GM12878 (cell line): Measurements from ENCODE around the gene OR1I1. TPM values are rescaled to one million over a fixed set of nuclear protein-coding genes. Genes with fewer than 3 reads are reported as not detected.

ENCODE experiments used
- ATAC-seq: fragments of 200-7000 bp; cut with Tn5 transposase; 3 replicates; pipeline ENCODE4 v1.9.1; 2020; ENCODE audit warnings: mild to moderate bottlenecking, moderate library complexity
- BruUV-seq: library from RNA; stranded (reverse); fragments of 400-500 nt; replicated peaks from 2 replicates; lab custom pipeline; 2021; lab: Mats Ljungman, UMichigan
- CTCF ChIA-PET: fragments of 300-600 bp; sonication (Branson Sonifier 250); formaldehyde crosslinking; extraction: SDS; loops from one replicate; lab custom pipeline; 2021; ENCODE audit warnings: inconsistent platforms; lab: Yijun Ruan, JAX
- POLR2A ChIA-PET: fragments of 350-600 bp; formaldehyde crosslinking; extraction: SDS; loops from one replicate; lab custom pipeline; 2021; ENCODE audit warnings: inconsistent platforms; lab: Charles Lee
- RAD21 ChIA-PET: fragments of 300-600 bp; sonication (Branson Sonifier 250); formaldehyde crosslinking; loops from one replicate; lab custom pipeline; 2023; ENCODE audit warnings: antibody characterized with exemption; ENCODE audit not compliant: unreplicated experiment; lab: Charles Lee
- SMC1A ChIA-PET: fragments of 300-600 bp; sonication (Branson Sonifier 250); formaldehyde crosslinking; loops from one replicate; lab custom pipeline; 2023; ENCODE audit not compliant: unreplicated experiment, uncharacterized antibody; lab: Charles Lee
- DNase-seq: peaks from one replicate; pipeline ENCODE4 v3.0.0-alpha.2; 2011; ENCODE audit warnings: low read depth, low spot score
- FAIRE-seq: peaks from 3 replicates; lab custom pipeline; 2011; peaks lifted over from hg19 to GRCh38; lab: Jason Lieb, UNC
- H2AFZ ChIP-seq: 2 replicates; pipeline ENCODE4 v1.6.0; 2011; ENCODE audit warnings: low read depth, low read length, control low read depth; ENCODE audit not compliant: control insufficient read depth
- H3K27ac ChIP-seq: 2 replicates; pipeline ENCODE4 v1.5.1; 2011; ENCODE audit warnings: control low read depth; ENCODE audit not compliant: control insufficient read depth, insufficient read depth
- H3K27me3 ChIP-seq, 2 experiments: replicated peaks in 1 of 2; 2 replicates each; pipeline versions ENCODE4 v1.6.0 to v1.6.1; 2011; ENCODE audit warnings: low read length in 1 of 2; ENCODE audit not compliant: control insufficient read depth in 2 of 2, insufficient read depth in 2 of 2
- H3K36me3 ChIP-seq, 2 experiments: 2 replicates each; pipeline ENCODE4 v1.5.1; 2011; ENCODE audit warnings: low read length in 1 of 2; ENCODE audit not compliant: control insufficient read depth in 2 of 2, insufficient read depth in 2 of 2
- H3K4me1 ChIP-seq: 2 replicates; pipeline ENCODE4 v1.6.1; 2011; ENCODE audit warnings: mild to moderate bottlenecking, low read length, moderate library complexity, mixed read lengths; ENCODE audit not compliant: control insufficient read depth, insufficient read depth
- H3K4me2 ChIP-seq: 2 replicates; pipeline ENCODE4 v1.6.0; 2011; ENCODE audit warnings: control low read depth; ENCODE audit not compliant: control insufficient read depth, insufficient read depth
- H3K4me3 ChIP-seq: fragments of 200-600 bp; sonication (generic); 2 replicates; pipeline ENCODE4 v1.5.1; 2016
- H3K79me2 ChIP-seq: 2 replicates; pipeline ENCODE4 v1.6.0; 2011; ENCODE audit warnings: low read length; ENCODE audit not compliant: control insufficient read depth, insufficient read depth
- H3K9ac ChIP-seq: 2 replicates; pipeline ENCODE4 v1.8.0; 2011; ENCODE audit warnings: low read length, control low read depth, mixed read lengths; ENCODE audit not compliant: control insufficient read depth, insufficient read depth
- H3K9me3 ChIP-seq: replicated peaks from 3 replicates; pipeline ENCODE4 v1.5.1; 2011; ENCODE audit warnings: mild to moderate bottlenecking, low read length; ENCODE audit not compliant: control insufficient read depth, insufficient read depth
- H4K20me1 ChIP-seq: 2 replicates; pipeline ENCODE4 v1.6.0; 2011; ENCODE audit not compliant: control insufficient read depth, insufficient read depth
- ATF7 ChIP-seq: fragments of 450-650 bp; IDR thresholded peaks from 2 replicates; pipeline ENCODE4 v1.6.1; 2016; ENCODE audit warnings: low read depth, mild to moderate bottlenecking
- BCL11A ChIP-seq: IDR thresholded peaks from 2 replicates; pipeline ENCODE4 v1.6.1; 2011; ENCODE audit warnings: low read depth, low read length
- ESRRA ChIP-seq: IDR thresholded peaks from 2 replicates; pipeline ENCODE4 v1.6.1; 2012; ENCODE audit warnings: mild to moderate bottlenecking, low read length, improper control_type of control experiment
- ETV6 ChIP-seq, 2 experiments: fragments of 450-650 bp in 1 of 2; IDR thresholded peaks in 1 of 2; conservative IDR thresholded peaks in 1 of 2; 2 replicates each; pipeline ENCODE4 v1.6.1; 2014; ENCODE audit warnings: antibody characterized with exemption in 1 of 2, borderline replicate concordance in 1 of 2, low read depth in 1 of 2, mild to moderate bottlenecking in 1 of 2, moderate library complexity in 1 of 2
- GABPA ChIP-seq: IDR thresholded peaks from 2 replicates; pipeline ENCODE4 v1.6.1; 2014; ENCODE audit warnings: antibody characterized with exemption, low read depth, mild to moderate bottlenecking, inconsistent platforms
- GATAD2B ChIP-seq: fragments of 450-650 bp; conservative IDR thresholded peaks from 2 replicates; pipeline ENCODE4 v1.6.1; 2017; ENCODE audit warnings: low read depth, mild to moderate bottlenecking, moderate library complexity
- POU2F2 ChIP-seq: IDR thresholded peaks from 3 replicates; pipeline ENCODE4 v1.6.1; 2011; ENCODE audit warnings: low read depth, mild to moderate bottlenecking, low read length, borderline replicate concordance
- WGBS: methylation state at CpG from one replicate; pipeline ENCODE4 v1.1.6; 2016; ENCODE audit warnings: low lambda C conversion rate; ENCODE audit not compliant: insufficient replicate concordance, insufficient coverage; ENCODE audit errors: missing lambda C conversion rate; 5-methylcytosine and 5-hydroxymethylcytosine counted together
- in situ Hi-C: fragments of 300-500 bp; cut with MboI; formaldehyde crosslinking; loops from 9 replicates; pipeline ENCODE4 v1.14.3; 2018; ENCODE audit warnings: mixed read lengths
- intact Hi-C: fragments of 100-400 bp; cut with micrococcal nuclease; formaldehyde crosslinking; loops from one replicate; pipeline ENCODE4 v1.14.2; 2022; ENCODE audit not compliant: unreplicated experiment
- polyA plus RNA-seq, 11 experiments: library from polyadenylated mRNA; depleted of rRNA in 4 of 11; unstranded in 6 of 11; stranded (reverse) in 5 of 11; fragments of >200 nt; fragmentation: Nextera tagmentation in 4 of 11; fragmentation: Illumina TruSeq in 1 of 11; extraction: Ambion mirVana in 4 of 11; extraction: Trizol in 1 of 11; gene quantifications; 1 replicate in 1 of 11; 2 replicates in 10 of 11; pipeline versions ENCODE4 v1.2.1 to v1.2.3, GENCODE V29; 2011 to 2016; ENCODE audit warnings: inconsistent platforms in 2 of 11, missing spikeins in 2 of 11, low read depth in 1 of 11
- total RNA-seq, 4 experiments: library from RNA; depleted of rRNA in 3 of 4; stranded (reverse); fragments of >200 nt in 3 of 4; fragmentation: Illumina TruSeq in 1 of 4; extraction: Trizol in 1 of 4; gene quantifications; 2 replicates each; pipeline versions ENCODE4 v1.2.1 to v1.2.3, GENCODE V29; 2013 to 2021
- TF ChIP-seq, protein P1 (sequence below): fragments of 450-650 bp; IDR thresholded peaks from 2 replicates; pipeline ENCODE4 v1.6.1; 2016; ENCODE audit warnings: mild to moderate bottlenecking, moderate library complexity, borderline replicate concordance
- TF ChIP-seq, protein P2 (sequence below): fragments of 450-650 bp; IDR thresholded peaks from 2 replicates; pipeline ENCODE4 v1.6.1; 2016; ENCODE audit warnings: mild to moderate bottlenecking

The OR1I1 gene
- total and polyA plus RNA-seq, 10 of the 15 experiments (the other 5 are each of a cell fraction or from before 2014, with no cell fraction given) = not detected

DNA sequence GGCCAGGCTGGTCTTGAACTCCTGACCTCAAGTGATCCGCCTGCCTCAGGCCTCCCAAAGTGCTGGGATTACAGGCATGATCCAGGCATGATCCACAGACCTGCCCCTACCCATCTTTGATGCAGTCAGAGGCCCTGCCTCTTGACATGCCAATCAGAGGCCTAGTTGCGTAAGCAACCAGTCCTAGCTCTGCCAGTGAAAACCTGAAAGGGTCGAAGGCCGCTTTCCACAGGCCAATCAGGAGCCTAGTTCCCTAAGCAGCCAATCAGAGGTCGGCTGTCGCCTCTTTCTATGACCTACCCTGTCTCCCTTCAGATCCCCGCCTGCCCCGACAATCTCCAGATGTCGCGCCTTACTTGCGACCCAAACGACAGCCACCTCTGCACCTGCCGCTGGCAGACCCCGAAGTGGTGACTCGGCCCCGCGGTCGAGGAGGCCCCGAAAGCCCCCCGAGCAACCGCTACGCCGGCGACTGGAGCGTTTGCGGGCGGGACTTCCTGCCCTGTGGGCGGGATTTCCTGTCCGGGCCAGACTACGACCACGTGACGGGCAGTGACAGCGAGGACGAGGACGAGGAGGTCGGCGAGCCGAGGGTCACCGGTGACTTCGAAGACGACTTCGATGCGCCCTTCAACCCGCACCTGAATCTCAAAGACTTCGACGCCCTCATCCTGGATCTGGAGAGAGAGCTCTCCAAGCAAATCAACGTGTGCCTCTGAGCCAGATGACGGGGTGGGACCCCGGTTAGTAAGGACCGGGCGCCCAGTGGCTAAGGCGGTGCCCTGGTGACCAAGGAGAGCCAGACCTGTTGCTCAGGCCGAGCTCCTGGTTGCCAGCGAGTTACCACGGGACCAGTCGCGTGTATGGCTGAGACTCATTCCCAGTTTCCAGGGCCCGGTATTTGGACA lies 31.5 kb downstream of the OR1I1 start:
- no peak overlapping the region for H3K4me3 ChIP-seq
- FAIRE-seq = no peak
- peaks cover 0 to 2% of the 10 kb centered on the region in 2 experiments; a peak in 3 of 4 replicates for H3K36me3 ChIP-seq
- ChIA-PET RAD21 (no interaction called here), POLR2A (no interaction called here), CTCF (interaction anchor here (0.9 to 1.6 kb wide), 3 partner anchors 12 to 37 kb away, joined by 3 to 4 read pairs (median 3); no protein-coding TSS in a partner anchor), SMC1A (no interaction called here)
- H2AFZ ChIP-seq = no peak overlapping the region
- 93% methylated on average over 51 of the region's 58 CpGs for WGBS
- H3K4me1 ChIP-seq = no peaks in the 10 kb centered on the region
- no peak overlapping the region for H3K9ac ChIP-seq
- no peak overlapping the region for H3K27ac ChIP-seq
- no peak overlapping the region for H3K4me2 ChIP-seq
- H4K20me1 ChIP-seq = no peaks in the 10 kb centered on the region
- in situ Hi-C loops (no loop called here), intact Hi-C loops (no loop called here)
- no peaks in the 10 kb centered on the region for H3K79me2 ChIP-seq
- H3K9me3 ChIP-seq = no peaks in the 10 kb centered on the region
- H3K27me3 ChIP-seq = no peaks in the 10 kb centered on the region
- DNase-seq = no peak
- ATAC-seq = no peak
- TF ChIP-seq ETV6 (conservative IDR thresholded peaks at IDR 0.05 in 1 of 2, IDR thresholded peaks at IDR 0.05 in 1 of 2; ENCODE audit: borderline replicate concordance in 1 of 2, low read depth in 1 of 2) (no peak), GABPA (peak; percentile 42; the same call in 1 of the 2 replicates), BCL11A (no peak), GATAD2B (no peak), ESRRA (no peak), POU2F2 (no peak), ATF7 (no peak)
- TF ChIP-seq, protein P1, sequence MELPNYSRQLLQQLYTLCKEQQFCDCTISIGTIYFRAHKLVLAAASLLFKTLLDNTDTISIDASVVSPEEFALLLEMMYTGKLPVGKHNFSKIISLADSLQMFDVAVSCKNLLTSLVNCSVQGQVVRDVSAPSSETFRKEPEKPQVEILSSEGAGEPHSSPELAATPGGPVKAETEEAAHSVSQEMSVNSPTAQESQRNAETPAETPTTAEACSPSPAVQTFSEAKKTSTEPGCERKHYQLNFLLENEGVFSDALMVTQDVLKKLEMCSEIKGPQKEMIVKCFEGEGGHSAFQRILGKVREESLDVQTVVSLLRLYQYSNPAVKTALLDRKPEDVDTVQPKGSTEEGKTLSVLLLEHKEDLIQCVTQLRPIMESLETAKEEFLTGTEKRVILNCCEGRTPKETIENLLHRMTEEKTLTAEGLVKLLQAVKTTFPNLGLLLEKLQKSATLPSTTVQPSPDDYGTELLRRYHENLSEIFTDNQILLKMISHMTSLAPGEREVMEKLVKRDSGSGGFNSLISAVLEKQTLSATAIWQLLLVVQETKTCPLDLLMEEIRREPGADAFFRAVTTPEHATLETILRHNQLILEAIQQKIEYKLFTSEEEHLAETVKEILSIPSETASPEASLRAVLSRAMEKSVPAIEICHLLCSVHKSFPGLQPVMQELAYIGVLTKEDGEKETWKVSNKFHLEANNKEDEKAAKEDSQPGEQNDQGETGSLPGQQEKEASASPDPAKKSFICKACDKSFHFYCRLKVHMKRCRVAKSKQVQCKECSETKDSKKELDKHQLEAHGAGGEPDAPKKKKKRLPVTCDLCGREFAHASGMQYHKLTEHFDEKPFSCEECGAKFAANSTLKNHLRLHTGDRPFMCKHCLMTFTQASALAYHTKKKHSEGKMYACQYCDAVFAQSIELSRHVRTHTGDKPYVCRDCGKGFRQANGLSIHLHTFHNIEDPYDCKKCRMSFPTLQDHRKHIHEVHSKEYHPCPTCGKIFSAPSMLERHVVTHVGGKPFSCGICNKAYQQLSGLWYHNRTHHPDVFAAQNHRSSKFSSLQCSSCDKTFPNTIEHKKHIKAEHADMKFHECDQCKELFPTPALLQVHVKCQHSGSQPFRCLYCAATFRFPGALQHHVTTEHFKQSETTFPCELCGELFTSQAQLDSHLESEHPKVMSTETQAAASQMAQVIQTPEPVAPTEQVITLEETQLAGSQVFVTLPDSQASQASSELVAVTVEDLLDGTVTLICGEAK = no peak
- TF ChIP-seq, protein P2, sequence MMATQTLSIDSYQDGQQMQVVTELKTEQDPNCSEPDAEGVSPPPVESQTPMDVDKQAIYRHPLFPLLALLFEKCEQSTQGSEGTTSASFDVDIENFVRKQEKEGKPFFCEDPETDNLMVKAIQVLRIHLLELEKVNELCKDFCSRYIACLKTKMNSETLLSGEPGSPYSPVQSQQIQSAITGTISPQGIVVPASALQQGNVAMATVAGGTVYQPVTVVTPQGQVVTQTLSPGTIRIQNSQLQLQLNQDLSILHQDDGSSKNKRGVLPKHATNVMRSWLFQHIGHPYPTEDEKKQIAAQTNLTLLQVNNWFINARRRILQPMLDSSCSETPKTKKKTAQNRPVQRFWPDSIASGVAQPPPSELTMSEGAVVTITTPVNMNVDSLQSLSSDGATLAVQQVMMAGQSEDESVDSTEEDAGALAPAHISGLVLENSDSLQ = peak; percentile 52
- no TSS peak for BruUV-seq
